Right renal cortex interstitium (tissue), 3 donors: Measurements from ENCODE around the gene KLHDC7B. TPM values are rescaled to one million over a fixed set of nuclear protein-coding genes. Genes with fewer than 3 reads are reported as not detected.
"Not testable (repeated sequence)": the region's sequence is repeated elsewhere in the genome, so short reads cannot be mapped to it uniquely, and the experiment has no call there.

ENCODE experiments used
- DNase-seq, 3 donors: peaks; one replicate each; pipeline ENCODE4 v3.0.0-alpha.2; 2013; ENCODE audit warnings: low read depth in 3 of 3, low spot score in 2 of 3
- polyA plus RNA-seq, 3 donors: library from polyadenylated mRNA; unstranded; fragments of 120-200 nt; gene quantifications; one replicate each; pipeline ENCODE4 v1.2.1, GENCODE V29; 2013; ENCODE audit not compliant: insufficient read length in 3 of 3

KLHDC7B gene
- polyA plus RNA-seq, 3 donors = 0.04 to 0.86 (median 0.36) TPM

DNA sequence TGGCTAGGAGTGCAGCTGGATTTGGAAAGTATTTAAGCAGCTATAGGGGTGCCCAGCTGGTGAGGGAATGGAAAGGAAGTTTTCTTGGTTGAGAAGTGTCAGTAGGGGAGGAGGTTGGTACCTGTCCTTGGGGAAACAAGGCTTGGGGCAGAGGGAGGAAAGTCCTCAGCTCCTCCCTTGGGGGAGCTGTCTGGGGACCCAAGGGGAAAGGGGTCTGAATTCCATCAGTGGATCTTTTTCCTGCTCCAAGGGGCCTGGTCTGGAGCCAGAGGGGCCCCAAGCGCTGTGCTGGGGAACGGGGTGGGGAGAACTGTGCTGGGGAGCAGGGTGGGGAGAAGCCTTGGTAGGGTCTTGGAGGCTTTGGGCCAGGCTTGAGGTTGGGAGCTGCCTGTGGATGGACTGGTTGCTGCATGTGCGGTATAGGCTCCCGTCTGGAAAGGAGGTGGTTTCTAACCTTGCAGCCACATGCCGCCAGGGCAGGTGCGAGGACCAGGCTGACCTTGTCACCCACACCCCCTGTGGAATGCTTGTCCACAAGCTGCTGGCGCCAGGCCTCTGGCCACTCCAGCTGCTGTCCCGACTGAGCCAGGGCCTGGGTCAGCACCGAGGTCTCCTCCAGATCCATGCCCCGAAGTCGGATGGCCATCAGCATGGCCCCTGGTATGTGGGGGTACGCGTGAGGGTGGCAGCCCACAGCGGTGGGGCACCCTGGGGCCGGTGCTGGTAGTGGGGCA, 16.9 kb upstream of the KLHDC7B start:
- DNase-seq = no peak

GRCh38 chr22:50529416-50529896, 16.2 kb upstream of the KLHDC7B start:
- no peak for DNase-seq

DNA sequence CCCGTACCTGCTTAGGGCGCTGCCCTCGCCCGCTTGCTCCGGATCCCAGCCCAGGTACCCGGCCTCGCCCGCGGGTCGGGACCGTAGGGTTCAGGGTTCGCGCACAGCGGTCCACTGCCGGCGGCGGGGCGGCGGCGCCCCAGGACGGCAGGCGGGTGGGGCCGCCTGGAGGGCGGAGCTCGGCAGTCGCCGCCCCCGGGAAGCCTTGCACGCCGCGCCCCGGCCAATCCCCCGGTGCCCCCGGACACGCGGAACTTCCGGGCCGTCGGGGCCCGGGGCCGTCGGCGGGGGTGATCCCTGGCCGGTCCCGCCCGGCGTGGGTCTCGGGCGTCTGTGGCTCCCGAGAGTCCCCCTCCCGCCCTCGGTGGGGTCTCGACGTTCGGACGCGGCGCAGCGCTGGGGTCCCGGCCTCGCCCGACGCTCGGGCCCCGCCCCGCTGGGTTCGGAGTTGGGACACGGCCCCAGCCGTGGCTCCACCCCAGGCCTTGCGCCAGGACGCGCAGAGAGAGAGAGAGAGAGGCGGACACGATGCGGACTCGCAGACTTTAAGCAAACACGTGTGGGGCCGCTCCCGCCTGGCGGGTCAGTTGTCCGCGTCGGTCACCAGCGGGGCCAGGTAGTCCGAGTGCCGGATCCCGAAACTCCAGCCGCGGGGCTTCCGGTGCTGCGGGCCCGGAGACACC, 15.7 kb upstream of the KLHDC7B start, which contains the start of gene TYMP:
Gene TYMP (minus strand): TSS at position 116 of the 683 bp plus-strand sequence. CDS start 303 bp downstream, outside the sequence.
- DNase-seq = no peak

DNA sequence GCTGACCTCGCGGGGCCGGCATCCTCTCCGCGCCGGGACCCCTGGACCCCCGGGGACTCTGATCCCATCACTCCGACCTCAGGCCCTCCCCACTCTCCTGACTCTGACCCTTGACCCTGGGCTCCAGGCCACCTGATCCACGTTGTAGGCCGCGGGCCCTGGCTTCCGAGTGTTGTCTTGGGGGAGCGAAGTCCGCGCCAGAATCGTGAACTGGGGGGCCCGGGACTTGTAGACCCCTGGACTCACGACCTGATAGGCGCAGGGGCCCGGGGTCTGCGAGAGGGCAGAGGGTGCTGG, 15.2 kb upstream of the KLHDC7B start:
- DNase-seq = no peak

- no peak for DNase-seq
These were observed 14.7 kb upstream of the KLHDC7B start for GRCh38 chr22:50530877-50531545.

- no peak for DNase-seq
These were observed 14.1 kb upstream of the KLHDC7B start for GRCh38 chr22:50531546-50531961.

DNA sequence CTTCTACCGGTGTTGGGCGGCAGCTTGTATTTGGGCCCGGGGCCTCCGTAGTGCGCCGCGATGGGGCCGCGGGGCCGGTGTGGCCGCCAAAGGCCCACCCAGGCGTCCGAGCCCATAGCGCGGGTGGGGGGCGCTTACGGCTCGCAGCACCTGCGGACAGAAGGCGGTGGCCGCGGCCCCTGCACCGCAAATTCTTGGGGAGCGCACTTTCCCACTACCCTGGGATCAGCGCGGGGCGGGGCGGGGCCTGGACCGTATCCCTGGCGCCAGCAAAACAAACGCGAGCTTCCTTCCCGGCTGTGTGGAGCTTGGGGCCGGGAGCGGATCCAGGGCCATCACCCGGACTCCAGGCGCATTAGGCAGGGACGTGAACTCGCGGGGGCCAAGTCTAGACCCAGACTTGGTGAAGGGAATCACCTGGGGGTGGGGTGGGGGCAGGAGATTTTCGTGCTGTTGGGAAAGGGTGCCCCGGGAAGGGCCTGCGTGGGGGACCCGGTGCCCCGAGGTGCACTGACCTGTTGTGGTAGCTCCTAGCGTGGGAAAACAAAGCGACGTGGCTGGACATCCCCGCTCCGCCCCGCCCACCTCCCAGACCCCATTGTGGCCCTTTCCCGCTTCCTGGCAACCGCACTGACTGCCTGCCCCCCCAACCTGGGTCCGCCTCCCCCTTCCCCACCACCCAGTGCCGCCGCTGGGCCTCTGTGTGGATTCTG, 13.6 kb upstream of the KLHDC7B start:
- DNase-seq = no peak

DNA sequence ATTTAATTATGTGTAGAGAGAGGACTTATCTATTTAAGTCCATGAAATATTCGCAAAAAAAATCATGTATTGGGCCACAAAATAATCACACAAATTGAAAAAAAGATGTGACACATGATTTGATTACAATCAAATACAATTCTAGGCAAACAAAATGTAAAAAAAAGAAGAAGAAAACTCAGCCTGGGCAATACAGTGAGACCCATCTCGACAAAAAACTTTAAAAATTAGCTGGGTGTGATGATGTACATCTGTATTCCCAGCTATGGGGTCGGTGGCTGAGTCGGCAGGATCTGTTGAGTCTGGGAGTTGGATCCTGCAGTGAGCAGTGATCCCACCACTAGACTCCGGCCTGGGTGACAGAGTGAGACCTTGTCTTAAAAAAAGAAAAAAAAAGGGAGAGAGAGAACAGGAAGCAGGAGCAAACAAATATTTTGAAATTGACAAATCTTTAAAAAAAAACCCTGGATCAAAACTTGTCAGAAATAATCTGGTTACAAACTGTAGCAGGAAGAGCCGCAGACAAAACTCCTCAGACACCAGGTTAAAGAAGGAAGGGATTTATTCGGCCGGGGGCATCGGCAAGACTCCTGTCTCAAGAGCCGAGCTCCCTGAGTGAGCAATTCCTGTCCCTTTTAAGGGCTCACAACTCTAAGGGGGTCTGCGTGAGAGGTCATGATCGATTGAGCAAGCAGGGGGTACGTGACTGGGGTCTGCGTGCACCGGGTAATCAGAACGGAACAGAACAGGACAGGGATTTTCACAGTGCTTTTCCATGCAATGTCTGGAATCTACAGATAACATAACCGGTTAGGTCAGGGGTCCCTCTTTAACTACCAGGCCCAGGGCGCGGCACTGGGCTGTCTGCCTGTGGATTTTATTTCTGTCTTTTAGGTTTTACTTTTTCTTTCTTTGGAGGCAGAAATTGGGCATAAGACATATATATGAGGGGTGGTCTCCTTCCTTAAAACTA, 12.6 kb upstream of the KLHDC7B start:
- no peak for DNase-seq

DNA sequence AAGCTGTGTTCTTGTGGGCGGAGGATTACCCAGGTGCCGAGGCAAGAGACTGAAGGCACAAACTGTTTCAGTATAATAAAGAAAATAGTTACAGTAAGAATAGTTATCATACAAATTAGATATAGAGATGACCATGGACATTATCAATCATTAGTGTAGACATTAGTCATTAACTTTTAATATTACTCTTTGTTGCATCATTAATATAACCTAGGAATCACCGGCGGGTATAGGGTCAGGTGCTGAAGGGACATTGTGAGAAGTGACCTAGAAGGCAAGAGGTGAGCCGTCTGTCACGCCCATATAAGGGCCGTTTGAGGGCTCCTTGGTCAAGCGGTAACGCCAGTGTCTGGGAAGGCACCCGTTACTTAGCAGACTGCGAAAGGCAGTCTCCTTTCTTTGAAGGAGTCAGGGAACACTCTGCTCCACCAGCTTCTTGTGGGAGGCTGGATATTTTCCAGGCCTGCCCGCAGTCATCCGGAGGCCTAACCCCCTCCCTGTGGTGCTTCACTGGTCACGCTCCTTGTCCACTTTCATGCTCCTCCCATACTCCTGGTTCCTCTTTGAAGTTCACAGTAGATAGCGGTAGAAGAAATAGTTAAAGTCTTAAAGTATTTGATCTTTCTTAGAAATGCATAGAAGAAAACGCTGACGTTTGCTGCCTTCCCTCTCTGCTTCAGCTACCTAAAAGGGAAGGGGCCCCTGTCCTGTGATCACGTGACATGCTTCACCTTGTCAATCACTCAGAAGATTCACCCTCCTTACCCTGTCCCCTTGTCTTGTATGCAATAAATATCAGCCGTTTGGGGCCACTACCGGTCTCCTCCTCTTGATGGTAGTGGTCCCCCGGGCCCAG, 11.6 kb upstream of the KLHDC7B start:
- not testable (repeated sequence) for DNase-seq

DNA sequence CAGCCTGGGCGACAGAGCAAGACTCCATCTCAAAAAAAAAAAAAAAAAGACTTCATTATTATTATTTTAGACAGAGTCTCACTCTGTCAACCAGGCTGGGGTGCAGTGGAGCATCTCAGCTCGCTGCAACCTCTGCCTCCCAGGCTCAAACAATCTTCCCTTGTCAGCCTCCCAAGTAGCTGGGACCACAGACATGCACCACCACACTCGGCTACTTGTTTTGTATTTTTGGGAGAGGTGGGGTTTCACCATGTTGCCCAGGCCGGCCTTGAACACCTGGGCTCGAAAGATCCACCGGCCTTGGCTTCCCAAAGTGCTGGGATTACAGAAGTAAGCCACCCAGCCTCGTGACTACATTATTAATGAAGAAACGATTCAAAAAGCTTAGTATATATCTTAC, 10.6 kb upstream of the KLHDC7B start:
- no peak for DNase-seq

DNA sequence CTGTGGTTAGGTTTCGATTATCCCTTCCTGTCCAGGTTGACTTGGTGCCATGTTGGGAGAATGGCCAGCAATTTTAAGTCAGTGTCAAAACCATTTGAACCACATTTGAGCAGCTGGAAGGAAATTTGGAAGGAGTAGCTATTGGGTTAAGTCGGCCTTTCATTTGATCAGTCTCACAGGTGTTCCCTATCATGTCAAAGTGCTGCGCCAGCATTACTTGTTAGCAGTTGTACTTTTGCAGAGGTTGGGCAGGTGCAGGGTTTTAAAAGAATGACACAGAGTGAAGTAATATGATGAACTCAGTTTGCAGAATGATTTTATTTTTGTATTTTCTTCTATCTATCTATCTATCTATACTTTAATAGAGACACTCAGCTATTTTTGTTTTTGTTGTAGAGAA, 9.5 kb upstream of the KLHDC7B start:
- DNase-seq = no peak

GRCh38 chr22:50537765-50538164, 7.9 kb upstream of the KLHDC7B start:
- DNase-seq = no peak

GRCh38 chr22:50540381-50540780, 5.3 kb upstream of the KLHDC7B start:
- no peak for DNase-seq

DNA sequence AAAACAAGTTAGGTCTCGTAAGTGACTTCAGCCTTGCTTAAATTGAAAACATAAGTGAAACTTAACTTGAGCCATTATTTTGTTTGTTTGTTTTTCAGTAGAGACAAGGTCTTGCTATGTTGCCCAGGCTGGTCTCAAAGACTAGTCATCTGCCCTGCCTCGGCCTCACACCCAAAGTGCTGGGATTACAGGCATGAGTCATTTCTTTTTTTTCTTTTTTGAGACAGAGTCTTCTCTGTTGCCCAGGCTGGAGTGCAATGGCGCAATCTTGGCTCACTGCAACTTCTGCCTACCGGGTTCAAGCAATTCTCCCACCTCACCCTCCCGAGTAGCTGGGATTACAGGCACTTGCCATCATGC, 4.1 kb upstream of the KLHDC7B start:
- not testable (repeated sequence) for DNase-seq

DNA sequence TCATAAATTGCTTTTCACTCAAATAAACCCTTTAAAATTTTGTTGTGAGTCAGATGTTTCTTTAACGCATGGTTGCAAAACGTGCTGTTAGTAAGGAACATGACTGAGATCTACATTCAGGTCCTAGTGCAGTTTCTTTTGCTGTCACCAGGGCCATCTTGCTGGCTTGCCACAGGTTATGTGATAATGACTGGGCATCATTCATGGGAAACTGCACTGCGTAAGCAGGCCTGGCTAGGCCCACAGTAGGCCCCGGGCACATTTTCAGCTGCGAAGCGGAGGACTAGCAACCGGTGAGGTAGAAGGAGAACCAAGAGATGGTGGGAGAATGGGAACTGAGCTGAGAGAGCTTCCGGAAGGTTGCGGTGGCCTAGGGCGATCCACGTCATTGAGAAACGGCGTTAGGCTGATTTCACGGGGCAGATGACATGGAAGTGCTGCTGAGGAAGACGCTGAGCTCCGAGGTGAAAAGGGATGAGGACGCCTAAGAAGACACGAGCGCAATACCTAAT, 3.2 kb upstream of the KLHDC7B start:
- no peak for DNase-seq

DNA sequence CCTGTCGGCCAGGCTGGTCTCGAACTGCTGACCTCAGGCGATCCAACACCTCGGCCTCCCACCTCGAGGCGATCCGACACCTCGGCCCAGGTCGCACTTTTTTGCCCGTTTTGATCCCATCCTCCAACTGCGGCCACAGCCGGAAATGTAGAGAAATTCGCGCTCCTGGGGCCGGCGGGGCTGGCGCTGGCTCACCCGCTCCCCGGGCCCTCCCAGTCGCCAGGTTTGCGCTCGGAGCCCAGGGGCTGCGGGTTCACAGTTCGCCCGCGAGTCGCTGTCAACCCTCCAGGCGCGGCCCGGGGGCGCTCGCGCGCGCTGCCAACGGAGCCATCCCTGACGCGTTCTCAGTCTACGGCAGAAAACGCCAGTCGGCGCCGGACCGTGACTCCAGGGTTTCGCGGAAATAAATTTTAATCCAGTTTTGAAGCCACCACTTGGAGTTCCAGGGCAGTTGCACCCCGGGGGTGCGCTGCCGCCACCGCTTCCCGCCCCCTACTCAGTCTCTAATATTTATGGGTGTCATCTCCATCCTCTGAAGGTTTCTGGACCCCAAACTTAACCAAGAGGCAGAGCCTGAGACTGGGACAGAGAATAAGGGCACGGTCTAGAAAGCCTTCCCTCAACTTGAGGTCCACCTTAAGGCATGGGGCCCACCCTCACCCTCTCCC, 1.5 kb upstream of the KLHDC7B start:
- DNase-seq = no peak

DNA sequence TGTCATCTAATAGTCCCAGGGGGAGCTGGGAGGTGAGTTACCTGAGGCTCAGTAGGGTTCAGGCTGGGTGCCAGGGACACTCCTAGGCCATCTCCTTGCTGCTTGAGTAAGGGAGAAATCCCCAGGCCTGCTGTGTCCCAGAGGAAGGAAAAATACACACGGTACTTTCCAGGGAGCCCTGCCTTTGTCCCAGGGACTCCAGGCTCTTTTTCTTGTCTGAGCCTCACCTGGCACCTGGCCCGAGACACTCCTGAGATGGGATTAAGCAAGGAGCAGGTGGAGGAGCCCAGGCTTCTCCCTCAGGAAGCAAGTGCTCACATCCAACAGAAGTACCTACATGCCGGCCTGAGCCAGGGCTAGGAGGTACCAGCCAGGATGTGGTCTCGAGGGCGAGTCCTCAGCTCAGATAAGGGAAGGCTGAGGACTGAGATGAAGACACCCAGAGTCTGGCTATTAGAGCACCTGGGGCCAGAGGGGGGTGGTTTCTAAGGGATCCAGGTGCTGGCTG, 899 bp upstream of the KLHDC7B start:
- DNase-seq = no peak
